GM21381 (cell line): Measurements from ENCODE around the gene LIN37.

Source experiments
- ATAC-seq: cut with Tn5 transposase; IDR thresholded peaks from one replicate; pipeline ENCODE4 v1.9.1; 2021; ENCODE audit warnings: mild to moderate bottlenecking, moderate library complexity; ENCODE audit not compliant: unreplicated experiment

The LIN37 gene

DNA sequence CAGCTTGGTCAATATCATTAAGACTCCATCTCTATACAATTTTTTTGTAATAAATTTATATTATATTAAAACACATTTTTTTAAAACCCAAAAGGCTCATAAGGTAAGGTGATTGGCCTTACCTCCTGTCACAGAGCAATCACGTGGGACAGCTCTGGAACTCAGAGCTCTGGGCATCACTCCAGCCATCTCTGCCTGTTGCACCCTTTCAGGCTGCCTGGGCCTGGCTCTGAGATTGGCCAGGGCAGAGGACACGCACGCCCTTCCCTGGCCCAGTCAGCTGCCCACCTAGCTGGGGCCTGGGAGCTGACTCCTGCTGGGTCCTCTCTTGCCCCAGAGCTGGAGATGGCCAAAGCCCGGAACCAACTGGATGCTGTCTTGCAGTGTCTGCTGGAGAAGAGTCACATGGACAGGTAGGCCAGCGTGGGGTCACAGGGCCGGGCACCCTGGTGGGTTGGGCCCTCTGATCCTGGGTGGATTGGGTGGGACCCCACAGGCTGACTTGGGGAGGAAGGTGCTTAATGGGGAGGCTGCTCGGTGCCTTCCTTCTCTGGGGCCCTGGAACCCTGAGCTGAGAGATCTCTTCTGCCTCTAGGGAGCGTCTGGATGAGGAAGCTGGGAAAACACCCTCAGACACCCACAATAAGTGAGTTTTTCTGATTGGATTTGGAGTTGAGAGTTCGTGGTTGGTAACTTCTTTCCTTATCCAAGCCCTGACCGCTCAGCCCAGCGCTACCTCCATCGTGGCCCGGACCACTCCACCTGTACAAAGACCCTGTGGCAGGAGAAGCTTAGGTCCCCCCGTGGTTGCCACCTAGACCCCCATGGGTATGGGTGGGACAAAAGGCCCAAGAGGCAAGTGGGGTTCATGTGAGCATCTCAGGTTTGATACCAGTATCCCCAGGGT is 3.7 kb downstream of the LIN37 start:
- ATAC-seq: no peak

GRCh38 chr19:35752746-35753350 is 4.5 kb downstream of the LIN37 start:
- ATAC-seq: no peak

DNA sequence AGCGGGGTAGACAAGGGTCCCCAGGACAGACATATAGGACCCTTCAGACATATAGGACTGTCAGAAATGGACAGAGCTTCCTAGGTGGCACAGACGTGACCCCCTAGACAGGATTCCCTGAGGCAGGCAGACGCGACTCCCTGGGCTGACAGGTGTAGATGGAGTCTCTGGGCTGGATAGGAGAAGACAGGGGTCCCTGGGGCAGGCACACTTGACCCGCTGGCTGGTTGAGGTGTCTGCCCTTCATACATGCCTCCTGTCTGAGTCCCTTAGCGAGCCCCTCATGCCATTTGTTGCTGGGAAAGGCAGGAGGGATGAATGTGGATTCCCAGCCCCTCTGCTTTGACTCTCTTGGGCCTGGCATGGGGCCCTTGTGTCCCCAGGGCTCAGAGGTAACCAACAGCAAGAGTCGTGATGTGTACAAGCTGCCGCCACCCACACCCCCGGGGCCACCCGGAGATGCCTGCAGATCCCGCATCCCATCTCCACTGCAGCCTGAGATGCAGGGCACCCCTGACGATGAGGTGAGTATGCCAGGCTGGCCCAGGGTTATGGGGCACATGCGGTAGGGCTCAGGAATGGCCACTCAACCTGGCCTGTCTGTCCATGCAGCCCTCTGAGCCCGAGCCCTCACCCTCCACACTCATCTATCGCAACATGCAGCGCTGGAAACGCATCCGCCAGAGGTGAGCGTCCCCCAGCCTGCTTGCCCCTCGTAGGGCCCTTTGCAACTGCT is 5.4 kb downstream of the LIN37 start:
- ATAC-seq: no peak

DNA sequence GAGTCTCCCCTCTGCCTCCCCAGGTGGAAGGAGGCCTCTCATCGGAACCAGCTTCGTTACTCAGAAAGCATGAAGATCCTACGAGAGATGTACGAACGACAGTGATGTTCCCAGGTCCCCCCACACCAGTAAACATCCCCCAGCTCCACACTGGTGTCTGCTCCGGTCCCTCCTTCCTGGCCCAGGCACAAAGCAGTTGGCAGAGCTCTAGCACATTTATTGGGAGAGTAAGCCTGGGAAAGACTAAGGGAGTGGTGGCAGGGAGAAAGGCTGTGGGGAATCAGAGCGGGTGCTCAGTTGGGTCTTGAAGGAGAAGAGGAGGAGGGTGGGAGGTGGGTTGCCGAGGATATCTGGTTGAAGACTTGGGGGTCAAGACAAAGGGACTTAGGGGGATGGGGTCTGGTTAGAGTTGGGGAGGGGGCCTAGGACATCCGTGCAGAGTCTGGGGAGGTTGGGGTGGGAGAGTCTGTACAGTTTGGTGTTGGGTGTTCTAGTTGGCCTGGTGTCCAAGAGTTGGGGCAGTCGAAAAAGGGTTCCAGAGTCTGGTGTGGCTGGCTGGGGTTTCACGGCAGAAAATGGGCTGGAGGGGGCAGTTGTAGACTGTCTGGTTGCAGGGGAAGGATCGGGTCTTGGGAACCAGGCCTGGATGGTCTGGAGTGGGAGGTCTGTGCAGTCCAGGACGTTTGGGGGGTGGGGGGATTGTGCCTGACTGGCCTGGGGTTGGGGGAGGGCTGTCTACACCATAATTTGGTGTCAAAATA is 6.2 kb downstream of the LIN37 start:
- no peak for ATAC-seq

DNA sequence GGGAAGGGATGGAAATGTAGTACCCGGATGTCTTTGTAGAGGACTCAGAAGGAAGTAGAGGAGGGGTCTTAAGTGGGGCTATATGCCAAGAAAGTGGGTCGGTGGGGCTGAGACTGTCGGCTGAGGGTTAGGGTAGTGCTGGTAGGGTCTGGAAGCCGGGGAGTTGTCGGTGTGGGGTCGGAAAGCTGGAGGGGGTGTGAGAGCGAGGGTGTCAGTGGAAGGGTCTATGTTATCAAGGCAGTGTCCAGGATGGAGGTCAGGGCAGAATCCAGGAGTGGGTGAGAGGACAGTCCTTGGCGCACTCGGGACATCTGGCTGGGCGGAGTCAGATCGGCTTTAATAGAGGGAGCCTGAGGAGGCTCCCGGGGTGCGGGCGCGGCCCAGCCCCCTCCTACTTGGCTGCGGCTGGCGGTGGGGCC is 6.8 kb downstream of the LIN37 start:
- no peak for ATAC-seq

DNA sequence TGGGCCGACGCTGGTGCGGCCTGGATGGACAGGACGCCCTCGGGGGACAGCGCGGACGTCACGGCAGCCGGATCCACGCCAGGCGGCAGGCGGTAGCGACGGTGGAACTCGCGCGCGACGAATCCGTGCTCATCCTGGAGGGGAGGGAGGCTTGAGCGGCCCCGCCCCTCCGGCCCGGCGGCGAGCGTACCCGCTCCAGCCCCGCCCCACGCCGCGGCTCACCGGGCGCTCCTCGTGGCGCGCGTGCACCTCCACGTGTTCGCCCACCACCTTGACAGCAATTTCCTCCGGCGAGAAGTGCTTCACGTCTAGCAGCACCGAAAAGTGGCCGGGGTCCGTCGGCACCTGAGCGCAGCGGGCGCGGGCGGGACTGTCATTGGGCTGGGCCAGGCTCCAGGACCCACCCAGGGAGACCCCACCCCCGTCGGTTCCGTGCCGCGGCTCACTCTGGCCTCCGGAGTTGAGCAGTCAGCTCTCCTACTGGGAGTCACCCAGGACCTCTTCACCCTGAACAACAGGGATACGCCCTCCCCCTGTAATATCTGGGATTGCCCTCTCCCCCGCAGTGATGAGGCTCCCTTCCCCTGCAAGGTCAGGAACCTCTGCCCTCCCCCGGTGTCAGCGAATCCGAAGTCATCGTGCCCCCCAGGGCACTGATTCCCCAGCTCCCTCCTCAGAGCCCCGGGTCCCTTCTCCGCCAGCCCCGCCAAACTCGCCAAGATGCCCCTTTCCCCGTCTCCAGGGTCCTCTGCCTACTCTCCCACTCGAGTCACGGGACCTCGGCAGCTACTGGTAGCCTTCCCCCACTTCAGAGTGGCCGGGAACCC is 7.4 kb downstream of the LIN37 start:
- ATAC-seq: no peak

DNA sequence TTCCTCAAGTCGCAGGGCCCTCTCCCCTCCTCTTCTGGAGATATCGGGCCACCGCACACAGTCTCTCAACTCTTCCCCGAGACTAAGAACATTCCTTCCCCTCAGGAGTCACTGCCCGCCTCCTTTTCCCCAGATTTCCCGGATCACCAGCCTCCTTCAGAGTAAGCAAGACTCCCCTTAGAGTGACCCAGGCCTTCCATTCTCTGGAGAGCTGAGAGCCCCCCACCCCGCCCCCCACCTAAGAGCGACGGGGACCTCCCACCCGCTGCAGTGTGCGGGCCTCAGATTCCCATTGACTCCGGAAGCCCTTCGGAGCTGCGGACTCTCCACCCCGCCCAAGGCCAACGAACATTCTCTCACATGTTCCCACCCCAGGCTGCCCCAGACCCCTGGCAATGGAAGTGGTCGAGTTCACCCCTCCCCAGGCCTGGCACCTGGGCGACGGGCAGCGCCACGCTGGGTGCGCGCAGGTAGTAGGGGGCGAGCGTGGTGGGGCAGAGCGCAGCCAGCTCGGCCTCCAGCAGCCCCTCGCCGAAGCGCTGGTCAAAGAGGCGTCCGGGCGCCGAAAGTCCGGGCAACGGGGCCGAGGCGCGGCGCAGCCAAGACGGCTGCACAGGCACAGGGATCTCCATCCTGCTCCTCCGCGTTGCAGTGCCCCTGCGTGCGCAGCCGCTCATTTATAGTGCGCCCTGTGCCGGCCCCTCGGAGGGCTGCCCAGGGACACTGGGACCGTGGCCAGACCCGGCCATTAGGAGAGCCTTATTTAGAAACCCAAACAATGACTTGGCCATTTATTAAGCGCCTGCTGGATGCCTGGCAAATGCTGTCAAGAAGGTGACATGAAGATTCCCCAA is 8.2 kb downstream of the LIN37 start, which contains the start of gene HSPB6:
TSS of gene HSPB6 (minus strand) at position 653 of the 854 bp plus-strand sequence. CDS start at position 632, 21 bp downstream.
- no peak for ATAC-seq

GRCh38 chr19:35757231-35757748 is 8.9 kb downstream of the LIN37 start:
- ATAC-seq: no peak

DNA sequence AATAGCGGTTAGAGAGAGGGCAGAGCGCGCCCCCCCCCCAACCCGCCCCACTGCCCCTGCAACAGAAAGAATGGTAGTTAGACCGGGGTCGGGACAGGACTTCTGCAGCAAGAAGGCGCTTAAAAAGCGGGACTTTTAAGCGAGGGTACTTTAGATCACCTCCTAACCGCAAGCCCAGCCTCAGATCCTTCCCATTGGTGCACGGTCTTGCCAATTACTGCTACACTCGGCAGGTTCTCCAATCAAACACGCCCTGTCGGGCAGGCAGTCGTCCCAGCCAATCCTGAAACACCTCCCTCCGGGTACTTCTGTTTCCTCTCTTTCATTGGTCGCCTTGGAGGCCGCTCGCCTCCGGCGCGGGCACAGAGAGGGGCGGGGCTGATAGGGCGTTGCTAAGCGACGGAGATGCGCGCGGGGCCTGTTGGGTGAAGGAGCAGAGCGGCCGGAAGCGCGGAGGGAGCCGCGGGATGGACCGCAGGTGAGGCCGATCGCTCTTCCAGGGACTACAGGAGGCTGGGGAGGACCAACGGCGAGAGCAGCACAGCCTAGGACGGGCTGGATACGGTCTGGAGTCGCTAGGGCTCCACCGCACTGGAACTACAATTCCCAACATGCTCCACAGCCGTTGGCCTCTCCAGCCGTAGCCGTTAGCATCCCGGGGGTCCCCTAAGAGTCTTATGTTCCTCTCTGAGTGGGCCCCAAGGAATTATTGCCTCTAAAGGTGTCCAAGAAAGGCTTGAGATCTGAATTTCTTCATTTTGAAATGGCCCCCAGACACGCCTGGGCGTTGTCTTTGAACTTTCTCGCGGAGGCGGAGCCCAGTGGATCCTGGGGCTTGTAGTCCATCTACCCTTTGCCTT is 9.6 kb downstream of the LIN37 start, which contains the start of gene PROSER3:
TSS of gene PROSER3 (plus strand) at position 428 of the 860 bp plus-strand sequence. CDS start at position 468, 40 bp downstream.
- peak; percentile 91 for ATAC-seq

DNA sequence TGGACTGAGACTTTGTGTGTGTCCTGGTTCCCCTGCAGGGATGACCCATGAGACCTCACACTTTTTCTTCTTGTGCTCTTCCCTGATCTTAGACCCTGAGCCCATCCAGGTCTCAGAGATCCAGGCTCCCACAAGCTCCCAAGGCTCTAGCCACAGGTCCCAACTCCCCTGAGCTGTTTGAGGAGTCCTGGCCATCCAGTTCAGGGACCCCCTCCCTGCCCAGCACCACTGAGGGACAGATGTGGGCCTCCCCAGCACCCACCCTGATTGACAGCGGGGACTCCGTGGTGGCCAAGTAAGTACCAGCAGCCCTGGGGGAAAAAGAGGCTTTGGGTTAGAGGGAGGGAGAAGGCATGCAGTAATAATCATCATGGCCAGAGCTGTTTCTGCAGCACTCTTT is 11.3 kb downstream of the LIN37 start:
- no peak for ATAC-seq

DNA sequence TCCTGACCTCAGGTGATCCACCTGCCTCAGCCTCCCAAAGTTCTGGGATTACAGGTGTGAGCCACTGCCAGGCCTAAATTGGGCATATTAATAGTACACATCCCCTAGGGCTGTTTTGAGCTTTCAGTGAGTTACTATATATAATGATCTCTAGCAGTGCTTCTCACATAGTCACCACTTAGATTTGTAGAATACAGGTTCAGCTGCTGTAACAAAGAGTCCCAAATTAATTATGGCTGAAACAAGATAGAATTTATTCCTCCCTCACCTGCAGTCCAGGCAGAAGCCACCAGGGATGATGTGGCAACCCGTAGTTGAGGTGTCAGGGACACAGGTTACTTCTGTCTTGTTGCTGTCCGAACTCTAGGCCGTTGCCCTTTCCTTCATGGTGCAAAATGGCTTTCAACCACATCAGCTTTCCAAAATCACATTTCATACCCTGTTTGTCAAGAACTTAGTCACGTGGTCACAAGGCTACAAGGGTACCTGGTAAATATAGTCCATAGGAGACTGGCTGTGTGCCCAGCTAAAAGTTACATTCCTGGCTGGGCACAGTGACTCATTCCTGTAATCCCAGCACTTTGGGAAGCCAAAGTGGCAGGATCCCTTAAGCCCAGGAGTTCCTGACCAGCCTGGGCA is 12.5 kb downstream of the LIN37 start:
- no peak for ATAC-seq

GRCh38 chr19:35764432-35765315 is 16.3 kb downstream of the LIN37 start:
- ATAC-seq: no peak

- ATAC-seq: no peak
These were observed 18.3 kb downstream of the LIN37 start for GRCh38 chr19:35766571-35767104.

- ATAC-seq: no peak
These were observed 19.1 kb downstream of the LIN37 start for GRCh38 chr19:35767288-35768081.

DNA sequence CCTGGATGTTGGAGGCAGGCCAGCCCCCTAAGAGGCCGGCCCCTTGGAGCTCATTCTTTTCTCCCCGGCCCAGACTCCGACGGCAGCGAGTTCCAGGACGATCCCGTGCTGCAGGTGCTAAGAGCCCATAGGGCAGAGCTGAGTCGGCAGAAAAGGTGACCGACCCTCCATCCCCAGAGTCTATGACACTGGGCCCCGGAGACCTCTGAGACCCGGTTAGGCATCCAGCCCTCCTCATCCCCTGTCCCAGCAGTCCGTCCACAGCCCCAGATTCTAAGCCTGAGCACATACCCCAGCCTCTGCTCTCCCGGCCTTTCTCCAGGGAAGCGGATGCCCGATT is 19.7 kb downstream of the LIN37 start:
- ATAC-seq: no peak
